CD4-positive, alpha-beta T cell (primary cell): ENCODE measurements around the gene NDUFS7. TPM values are rescaled to one million over a fixed set of nuclear protein-coding genes. Genes with fewer than 3 reads are reported as not detected.

Experiments
- ATAC-seq: fragments of 200-7000 bp; cut with Tn5 transposase; one replicate; pipeline ENCODE4 v1.10.0; 2022; ENCODE audit warnings: mild to moderate bottlenecking; ENCODE audit not compliant: poor library complexity
- CTCF ChIA-PET: fragments of 350-600 bp; sonication (Branson Sonifier 250); formaldehyde crosslinking; loops from one replicate; lab custom pipeline; 2021; ENCODE audit warnings: antibody characterized with exemption, inconsistent platforms; lab: Charles Lee
- POLR2A ChIA-PET: fragments of 350-600 bp; sonication (Branson Sonifier 250); formaldehyde crosslinking; loops from one replicate; lab custom pipeline; 2021; ENCODE audit warnings: antibody characterized with exemption, inconsistent platforms; lab: Charles Lee
- DNase-seq, 14 experiments: peaks; one replicate each; pipeline ENCODE4 v3.0.0-alpha.2; 2013 to 2020; ENCODE audit warnings: mixed read lengths in 2 of 14
- H3K27ac ChIP-seq, 2 donors: one replicate each; pipeline versions ENCODE4 v1.5.1 to v1.7.0; 2013; ENCODE audit warnings: low read length in 2 of 2, low read depth in 1 of 2, mild to moderate bottlenecking in 1 of 2
- H3K27me3 ChIP-seq, 2 experiments: 1 replicate in 1 of 2; 2 replicates in 1 of 2; pipeline versions ENCODE4 v1.6.1 to v1.7.0; 2013; ENCODE audit warnings: low read length in 2 of 2, control low read depth in 1 of 2, mild to moderate bottlenecking in 1 of 2, moderate library complexity in 1 of 2; ENCODE audit not compliant: insufficient read depth in 2 of 2, control insufficient read depth in 1 of 2
- H3K36me3 ChIP-seq: one replicate; pipeline ENCODE4 v1.6.1; 2013; ENCODE audit warnings: low read length, control low read depth; ENCODE audit not compliant: insufficient read depth
- H3K4me1 ChIP-seq: one replicate; pipeline ENCODE4 v1.6.1; 2013; ENCODE audit warnings: low read length, control low read depth; ENCODE audit not compliant: insufficient read depth
- H3K4me3 ChIP-seq: one replicate; pipeline ENCODE4 v1.5.1; 2013; ENCODE audit warnings: mild to moderate bottlenecking, low read length, moderate library complexity
- H3K9me3 ChIP-seq, 2 experiments: 1 replicate in 1 of 2; 2 replicates in 1 of 2; pipeline versions ENCODE4 v1.6.1 to v1.7.0; 2013; ENCODE audit warnings: low read length in 2 of 2, mild to moderate bottlenecking in 2 of 2, control low read depth in 1 of 2, moderate library complexity in 1 of 2; ENCODE audit not compliant: control insufficient read depth in 1 of 2, insufficient read depth in 1 of 2
- H3K27ac Mint-ChIP-seq: one replicate; pipeline ENCODE4 v1.8.0; 2020; ENCODE audit warnings: mixed read lengths
- H3K27me3 Mint-ChIP-seq: one replicate; pipeline ENCODE4 v1.8.0; 2021; ENCODE audit warnings: mixed read lengths
- H3K36me3 Mint-ChIP-seq: one replicate; pipeline ENCODE4 v1.8.0; 2021; ENCODE audit warnings: low read depth, mixed read lengths
- H3K4me1 Mint-ChIP-seq: one replicate; pipeline ENCODE4 v1.8.0; 2021; ENCODE audit warnings: low read depth, mixed read lengths
- H3K4me3 Mint-ChIP-seq: one replicate; pipeline ENCODE4 v1.8.0; 2020; ENCODE audit warnings: mild to moderate bottlenecking, mixed read lengths
- H3K9me3 Mint-ChIP-seq: one replicate; pipeline ENCODE4 v1.8.0; 2020; ENCODE audit warnings: mixed read lengths
- intact Hi-C, 2 experiments: fragments of 100-400 bp; cut with DNase I in 1 of 2; cut with micrococcal nuclease in 1 of 2; formaldehyde crosslinking; loops; one replicate each; pipeline versions ENCODE4 v1.15.1 to v1.9.0; 2023 to 2025; cut with DNase I, micrococcal nuclease
- total RNA-seq, 174 experiments: library from RNA in 2 of 174; stranded (reverse) in 2 of 174; gene quantifications; one replicate each; pipeline ENCODE4 v1.2.3 and lab custom pipeline; 2021 to 2026
- TF ChIP-seq, protein P1 (sequence below): fragments of 200-600 bp; IDR thresholded peaks from one replicate; pipeline ENCODE4 v1.8.0; 2022; ENCODE audit warnings: antibody characterized with exemption, mild to moderate bottlenecking

The NDUFS7 gene
- total RNA-seq, 2 experiments from 2014 or later = 40.0 to 42.6 TPM

DNA sequence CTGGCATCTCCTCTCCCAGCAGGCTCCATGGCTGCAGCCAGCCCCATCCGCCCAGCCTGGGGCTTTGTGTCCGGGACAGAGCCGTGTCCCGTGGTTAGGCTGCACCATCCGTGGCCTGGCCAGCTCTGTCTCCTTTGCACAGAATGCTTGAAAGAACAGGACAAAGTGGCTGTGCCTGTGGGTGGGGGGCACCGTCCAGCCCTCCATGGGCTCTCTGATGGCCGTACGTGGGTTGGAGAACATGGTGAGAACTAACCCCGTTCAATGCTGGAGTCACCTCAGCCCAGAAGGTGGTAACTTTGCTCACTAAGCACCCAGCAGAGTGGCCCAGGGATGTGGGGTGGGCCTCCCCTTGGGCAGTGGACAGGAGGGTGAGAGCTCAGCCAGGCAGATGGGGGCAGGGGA lies 57.3 kb downstream of the NDUFS7 start:
- peaks cover 32% of the 10 kb centered on the region for H3K36me3 ChIP-seq
- peaks cover 52% of the 10 kb centered on the region for H3K36me3 Mint-ChIP-seq
- DNase-seq (no peak), ATAC-seq (no peak)
- ChIA-PET POLR2A (interaction anchor here (1.0 to 1.2 kb wide), 2 partner anchors 28 to 50 kb away, joined by 3 read pairs; partner anchors contain the start of gene REEP6), CTCF (no interaction called here)
- no peaks in the 10 kb centered on the region for H3K9me3 ChIP-seq
- H3K9me3 Mint-ChIP-seq = no peaks in the 10 kb centered on the region
- H3K27me3 Mint-ChIP-seq = no peaks in the 10 kb centered on the region
- peaks cover 47% of the 10 kb centered on the region for H3K4me1 ChIP-seq
- H3K27me3 ChIP-seq = peaks cover 0 to 5% of the 10 kb centered on the region in 2 experiments
- H3K4me3 Mint-ChIP-seq = peak overlapping the region; percentile 100
- H3K27ac ChIP-seq = no peak overlapping the region
- H3K27ac Mint-ChIP-seq = peak overlapping the region; percentile 92
- TF ChIP-seq, protein P1, sequence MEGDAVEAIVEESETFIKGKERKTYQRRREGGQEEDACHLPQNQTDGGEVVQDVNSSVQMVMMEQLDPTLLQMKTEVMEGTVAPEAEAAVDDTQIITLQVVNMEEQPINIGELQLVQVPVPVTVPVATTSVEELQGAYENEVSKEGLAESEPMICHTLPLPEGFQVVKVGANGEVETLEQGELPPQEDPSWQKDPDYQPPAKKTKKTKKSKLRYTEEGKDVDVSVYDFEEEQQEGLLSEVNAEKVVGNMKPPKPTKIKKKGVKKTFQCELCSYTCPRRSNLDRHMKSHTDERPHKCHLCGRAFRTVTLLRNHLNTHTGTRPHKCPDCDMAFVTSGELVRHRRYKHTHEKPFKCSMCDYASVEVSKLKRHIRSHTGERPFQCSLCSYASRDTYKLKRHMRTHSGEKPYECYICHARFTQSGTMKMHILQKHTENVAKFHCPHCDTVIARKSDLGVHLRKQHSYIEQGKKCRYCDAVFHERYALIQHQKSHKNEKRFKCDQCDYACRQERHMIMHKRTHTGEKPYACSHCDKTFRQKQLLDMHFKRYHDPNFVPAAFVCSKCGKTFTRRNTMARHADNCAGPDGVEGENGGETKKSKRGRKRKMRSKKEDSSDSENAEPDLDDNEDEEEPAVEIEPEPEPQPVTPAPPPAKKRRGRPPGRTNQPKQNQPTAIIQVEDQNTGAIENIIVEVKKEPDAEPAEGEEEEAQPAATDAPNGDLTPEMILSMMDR = no peak
- H3K4me3 ChIP-seq = no peak overlapping the region
- H3K4me1 Mint-ChIP-seq = peaks cover 25% of the 10 kb centered on the region
- intact Hi-C loops = no loop called here

DNA sequence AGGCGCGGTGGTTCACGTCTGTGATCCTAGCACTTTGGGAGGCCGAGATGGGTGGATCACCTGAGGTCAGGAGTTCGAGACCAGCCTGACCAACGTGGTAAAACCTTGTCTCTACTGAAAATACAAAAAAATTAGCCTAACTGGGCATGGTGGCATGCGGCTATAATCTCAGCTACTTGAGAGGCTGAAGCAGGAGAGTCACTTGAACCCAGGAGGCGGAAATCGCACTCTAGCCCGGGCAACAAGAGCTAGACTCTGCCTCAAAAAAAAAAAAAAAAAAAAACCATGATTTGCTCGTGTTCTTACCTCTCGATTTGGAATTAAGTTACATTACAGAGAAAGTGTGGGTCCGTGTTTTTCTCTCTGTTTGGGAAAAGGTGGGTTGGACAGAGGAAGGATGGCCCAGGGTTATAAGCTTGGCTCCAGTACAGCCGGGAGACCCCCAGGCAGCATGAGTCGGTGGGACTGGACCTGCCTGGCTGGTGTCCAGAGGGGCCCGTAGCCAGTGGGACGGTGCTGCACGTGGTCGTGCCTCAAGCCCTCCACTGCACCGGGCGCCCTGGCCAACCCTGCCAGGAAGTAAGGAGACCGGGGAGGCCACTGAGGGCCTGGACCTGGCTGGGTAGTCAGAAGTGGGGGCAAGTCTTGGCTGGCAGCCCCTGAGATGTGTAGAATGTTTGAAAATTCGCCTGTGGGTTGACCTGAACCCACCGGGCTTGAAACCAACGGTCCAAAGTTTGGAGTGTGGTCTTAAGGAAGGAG lies 58.2 kb downstream of the NDUFS7 start:
- CTCF ChIA-PET = no interaction called here

More for the DNA sequence above, 58.2 kb downstream of the NDUFS7 start:
- Histone ChIP-seq H3K4me3 (no peak overlapping the region), H3K27me3 (peaks cover 3 to 11% of the 10 kb centered on the region in 2 experiments), H3K9me3 (peaks cover 0 to 3% of the 10 kb centered on the region in 2 experiments), H3K27ac (no peak overlapping the region), H3K4me1 (peaks cover 55% of the 10 kb centered on the region), H3K36me3 (peaks cover 32% of the 10 kb centered on the region)
- Mint-ChIP-seq H3K9me3 (no peaks in the 10 kb centered on the region), H3K36me3 (peaks cover 52% of the 10 kb centered on the region), H3K4me3 (peak overlapping the region; percentile 75), H3K4me1 (peaks cover 25% of the 10 kb centered on the region), H3K27me3 (no peaks in the 10 kb centered on the region), H3K27ac (peak overlapping the region; percentile 62)
- ATAC-seq (no peak), DNase-seq (no peak)
- POLR2A ChIA-PET = interaction anchor here (1.0 kb wide), 1 partner anchor 49 kb away, joined by 3 read pairs; the partner anchor contains the start of gene REEP6
- intact Hi-C loops = no loop called here
- TF ChIP-seq, protein P1 = no peak

Other genes starting within 250 kb of the NDUFS7 start
- 100 to 1,000 TPM; 126 to 137 TPM for gene SBNO2, start 209.6 kb upstream of the NDUFS7 start, total RNA-seq
- gene STK11, start 178.1 kb upstream of the NDUFS7 start, total RNA-seq = 10 to 100 TPM; 49.7 to 53.0 TPM
- under 1 TPM in 1 of 2 experiments, not detected in 1; 0.22 TPM for gene CBARP, start 145.9 kb upstream of the NDUFS7 start, total RNA-seq
- gene ATP5F1D, start 142.2 kb upstream of the NDUFS7 start, total RNA-seq = 10 to 100 TPM; 77.6 to 92.6 TPM
- 100 to 1,000 TPM; 214 to 228 TPM for gene MIDN, start 135.3 kb upstream of the NDUFS7 start, total RNA-seq
- 100 to 1,000 TPM; 614 to 628 TPM for gene CIRBP, start 114.6 kb upstream of the NDUFS7 start, total RNA-seq
- gene FAM174C, start 108.4 kb upstream of the NDUFS7 start, total RNA-seq = 10 to 100 TPM; 32.0 to 38.3 TPM
- not detected for gene EFNA2, start 98.0 kb upstream of the NDUFS7 start, total RNA-seq
- 10 to 100 TPM; 11.0 to 13.0 TPM for gene GAMT, start 17.6 kb downstream of the NDUFS7 start, total RNA-seq
- 100 to 1,000 TPM; 128 to 133 TPM for gene DAZAP1, start 23.7 kb downstream of the NDUFS7 start, total RNA-seq
- 1,000 to 10,000 TPM; 2,193 to 2,200 TPM for gene RPS15, start 54.5 kb downstream of the NDUFS7 start, total RNA-seq
- under 1 TPM; 0.20 to 0.30 TPM for gene APC2, start 66.2 kb downstream of the NDUFS7 start, total RNA-seq
- gene C19orf25, start 95.3 kb downstream of the NDUFS7 start, total RNA-seq = 10 to 100 TPM; 14.9 to 15.8 TPM
- 1 to 10 TPM; 4.2 to 5.2 TPM for gene PCSK4, start 106.4 kb downstream of the NDUFS7 start, total RNA-seq
- 1 to 10 TPM; 2.2 to 2.8 TPM for gene REEP6, start 107.3 kb downstream of the NDUFS7 start, total RNA-seq
- 1 to 10 TPM; 4.3 to 5.7 TPM for gene ADAMTSL5, start 129.1 kb downstream of the NDUFS7 start, total RNA-seq
- under 1 TPM in 1 of 2 experiments, not detected in 1; 0.14 TPM for gene PLK5, start 140.2 kb downstream of the NDUFS7 start, total RNA-seq
- gene MEX3D, start 184.4 kb downstream of the NDUFS7 start, total RNA-seq = 1 to 10 TPM; 1.6 to 2.3 TPM
- 10 to 100 TPM; 34.3 to 35.2 TPM for gene MBD3, start 209.0 kb downstream of the NDUFS7 start, total RNA-seq
- gene UQCR11, start 221.6 kb downstream of the NDUFS7 start, total RNA-seq = 10 to 100 TPM; 88.9 to 93.8 TPM